Measurements from ENCODE around the gene ZSWIM1.

The ZSWIM1 gene

DNA sequence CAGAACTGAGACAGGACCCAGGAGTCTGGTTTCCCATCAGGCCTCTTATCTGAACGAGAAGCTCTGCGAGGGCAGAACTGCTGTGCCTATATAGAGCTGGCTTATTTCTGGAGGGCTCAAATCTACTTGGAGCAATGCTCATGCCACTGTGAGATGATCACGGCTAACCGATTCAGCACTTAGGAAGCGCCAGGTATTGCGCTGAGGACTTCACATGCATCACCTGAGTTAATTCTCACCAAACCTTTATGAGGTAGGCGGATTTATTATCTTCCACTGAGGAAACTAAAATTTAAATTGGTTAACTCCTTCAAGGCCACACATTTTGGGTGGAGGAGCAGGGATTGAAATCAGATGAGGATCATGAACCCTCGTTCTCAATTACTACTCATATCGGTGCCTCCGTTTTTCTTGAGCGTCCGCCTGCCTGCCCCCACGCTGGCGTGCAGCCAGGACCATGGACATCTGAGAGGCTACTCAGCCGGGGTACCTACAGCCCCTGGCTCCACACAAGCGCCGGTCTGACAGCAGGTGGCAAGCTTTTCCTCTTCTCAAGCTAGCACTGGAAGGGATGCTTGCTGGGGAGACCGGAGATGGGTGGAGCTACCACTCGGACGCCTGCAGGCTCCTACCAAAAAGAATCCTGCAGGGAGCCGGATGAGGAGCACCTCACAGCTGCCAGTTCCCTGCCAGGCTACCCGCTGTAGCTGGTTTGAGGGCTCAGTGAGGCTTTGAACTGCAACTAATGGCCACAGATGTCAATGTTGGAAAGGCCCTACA is 52.4 kb downstream of the ZSWIM1 start:
- peak; percentile 25 to 78 (median 58) for DNase-seq

DNA sequence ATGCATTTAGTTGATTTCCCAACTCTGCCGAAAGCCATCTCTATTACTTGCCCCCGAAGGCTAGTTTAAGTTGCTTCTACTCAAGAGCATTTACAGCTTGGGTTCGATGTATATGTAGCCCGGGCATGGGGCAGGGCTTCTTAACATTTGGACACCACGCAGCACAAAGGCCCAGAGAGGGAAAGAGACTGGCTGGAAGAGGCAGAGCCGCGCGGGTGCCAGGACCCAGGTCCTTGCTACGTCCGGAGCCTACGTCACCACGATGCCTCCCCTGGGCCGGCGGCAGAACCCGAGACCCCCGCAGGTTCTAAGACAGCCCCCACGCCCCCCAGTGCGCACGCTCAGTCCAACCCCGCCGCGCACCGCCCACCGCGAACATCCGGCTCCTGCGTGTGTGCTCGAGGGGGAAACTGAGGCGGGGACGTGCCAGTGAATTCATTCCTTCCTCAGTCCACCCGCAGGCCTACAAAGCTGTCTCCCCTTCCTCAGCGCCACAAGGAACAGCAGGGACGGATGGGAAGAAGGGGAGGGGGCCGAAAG is 53.1 kb downstream of the ZSWIM1 start:
- DNase-seq, result peak in 2 of 6 experiments; percentile 48 to 72
